Nephron progenitor cell (in vitro differentiated cells): ENCODE results near the gene PIWIL4.

ENCODE experiments used
- DNase-seq: peaks from one replicate; pipeline ENCODE4 v3.0.0; 2021
- H3K27ac Mint-ChIP-seq: 2 replicates; pipeline ENCODE4 v1.8.0; 2021; ENCODE audit warnings: mild to moderate bottlenecking, moderate library complexity, mixed read lengths
- H3K27me3 Mint-ChIP-seq: 2 replicates; pipeline ENCODE4 v1.8.0; 2021; ENCODE audit warnings: mild to moderate bottlenecking, low read depth, mixed read lengths; ENCODE audit not compliant: poor library complexity
- H3K36me3 Mint-ChIP-seq: 2 replicates; pipeline ENCODE4 v1.8.0; 2021; ENCODE audit warnings: low read depth, mixed read lengths
- H3K4me1 Mint-ChIP-seq: 2 replicates; pipeline ENCODE4 v1.8.0; 2021; ENCODE audit warnings: mixed read lengths
- H3K4me3 Mint-ChIP-seq: 2 replicates; pipeline ENCODE4 v1.8.0; 2021; ENCODE audit warnings: mild to moderate bottlenecking, moderate library complexity, mixed read lengths
- H3K9me3 Mint-ChIP-seq: 2 replicates; pipeline ENCODE4 v1.8.0; 2021; ENCODE audit warnings: mild to moderate bottlenecking, moderate library complexity, mixed read lengths
- TF ChIP-seq, protein P1 (sequence below): fragments of 200-600 bp; sonication (generic); IDR thresholded peaks from 2 replicates; pipeline ENCODE4 v1.5.0; 2021; ENCODE audit warnings: antibody characterized with exemption

The PIWIL4 gene

DNA sequence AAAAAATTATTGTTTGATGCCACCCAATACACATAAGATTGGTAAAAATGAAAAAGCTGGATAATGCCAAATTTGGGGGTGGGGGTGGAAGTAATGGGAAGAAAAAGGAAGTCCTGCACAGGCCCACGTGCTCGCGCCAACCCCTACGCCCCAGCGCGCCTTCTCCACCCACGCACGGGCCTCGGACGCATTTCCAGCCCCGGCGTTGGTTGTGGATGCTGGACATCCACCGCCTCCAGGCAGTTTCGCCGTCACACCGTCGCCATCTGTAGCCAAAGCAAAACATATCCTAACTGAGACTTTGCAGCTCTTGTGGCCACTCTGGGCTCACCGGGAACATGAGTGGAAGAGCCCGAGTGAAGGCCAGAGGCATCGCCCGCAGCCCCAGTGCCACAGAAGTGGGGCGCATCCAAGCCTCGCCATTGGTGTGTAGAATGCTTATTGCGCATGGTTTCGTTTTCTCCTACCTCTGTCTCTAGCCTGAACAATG lies at the start of gene PIWIL4:
TSS of gene PIWIL4 (plus strand) at position 188 of the 490 bp plus-strand sequence. CDS start at position 339, 151 bp downstream.
- DNase-seq, result no peak
- Mint-ChIP-seq H3K27me3 (peaks cover 3% of the 10 kb centered on the region), H3K36me3 (no peaks in the 10 kb centered on the region)

DNA sequence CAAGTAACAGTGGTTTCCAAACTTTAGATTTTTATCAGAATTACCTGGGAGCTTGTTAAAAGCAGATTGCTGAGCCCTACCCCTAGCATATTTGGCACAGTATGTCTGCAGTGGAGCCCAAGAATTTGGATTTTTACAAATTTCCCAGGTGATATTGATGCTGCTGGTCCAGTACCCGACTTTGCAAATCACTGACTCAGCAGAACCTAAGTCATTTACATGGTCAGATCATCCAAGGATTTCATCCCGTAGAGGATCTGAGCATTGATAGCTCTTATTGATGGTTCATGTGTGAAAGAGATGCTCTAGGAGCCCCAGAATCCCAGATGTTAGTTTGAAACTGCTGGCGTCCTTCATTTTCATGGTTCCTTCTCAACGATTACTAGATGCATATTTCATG lies 48.9 kb upstream of the PIWIL4 start:
- Mint-ChIP-seq H3K9me3 (no peaks in the 10 kb centered on the region), H3K36me3 (no peaks in the 10 kb centered on the region), H3K27ac (no peak overlapping the region), H3K4me1 (no peaks in the 10 kb centered on the region), H3K27me3 (peaks cover 42% of the 10 kb centered on the region), H3K4me3 (no peak overlapping the region)
- no peak for DNase-seq
- TF ChIP-seq, protein P1, sequence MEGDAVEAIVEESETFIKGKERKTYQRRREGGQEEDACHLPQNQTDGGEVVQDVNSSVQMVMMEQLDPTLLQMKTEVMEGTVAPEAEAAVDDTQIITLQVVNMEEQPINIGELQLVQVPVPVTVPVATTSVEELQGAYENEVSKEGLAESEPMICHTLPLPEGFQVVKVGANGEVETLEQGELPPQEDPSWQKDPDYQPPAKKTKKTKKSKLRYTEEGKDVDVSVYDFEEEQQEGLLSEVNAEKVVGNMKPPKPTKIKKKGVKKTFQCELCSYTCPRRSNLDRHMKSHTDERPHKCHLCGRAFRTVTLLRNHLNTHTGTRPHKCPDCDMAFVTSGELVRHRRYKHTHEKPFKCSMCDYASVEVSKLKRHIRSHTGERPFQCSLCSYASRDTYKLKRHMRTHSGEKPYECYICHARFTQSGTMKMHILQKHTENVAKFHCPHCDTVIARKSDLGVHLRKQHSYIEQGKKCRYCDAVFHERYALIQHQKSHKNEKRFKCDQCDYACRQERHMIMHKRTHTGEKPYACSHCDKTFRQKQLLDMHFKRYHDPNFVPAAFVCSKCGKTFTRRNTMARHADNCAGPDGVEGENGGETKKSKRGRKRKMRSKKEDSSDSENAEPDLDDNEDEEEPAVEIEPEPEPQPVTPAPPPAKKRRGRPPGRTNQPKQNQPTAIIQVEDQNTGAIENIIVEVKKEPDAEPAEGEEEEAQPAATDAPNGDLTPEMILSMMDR, result no peak

More for the DNA sequence above, at the start of gene PIWIL4:
- TF ChIP-seq, protein P1, result no peak
- no peak within 1 kb of the TSS for H3K4me3 Mint-ChIP-seq
- peaks cover 1% of the 10 kb centered on the region for H3K9me3 Mint-ChIP-seq
- H3K27ac Mint-ChIP-seq, result no peak within 1 kb of the TSS
- peaks cover 9% of the 10 kb centered on the region for H3K4me1 Mint-ChIP-seq

DNA sequence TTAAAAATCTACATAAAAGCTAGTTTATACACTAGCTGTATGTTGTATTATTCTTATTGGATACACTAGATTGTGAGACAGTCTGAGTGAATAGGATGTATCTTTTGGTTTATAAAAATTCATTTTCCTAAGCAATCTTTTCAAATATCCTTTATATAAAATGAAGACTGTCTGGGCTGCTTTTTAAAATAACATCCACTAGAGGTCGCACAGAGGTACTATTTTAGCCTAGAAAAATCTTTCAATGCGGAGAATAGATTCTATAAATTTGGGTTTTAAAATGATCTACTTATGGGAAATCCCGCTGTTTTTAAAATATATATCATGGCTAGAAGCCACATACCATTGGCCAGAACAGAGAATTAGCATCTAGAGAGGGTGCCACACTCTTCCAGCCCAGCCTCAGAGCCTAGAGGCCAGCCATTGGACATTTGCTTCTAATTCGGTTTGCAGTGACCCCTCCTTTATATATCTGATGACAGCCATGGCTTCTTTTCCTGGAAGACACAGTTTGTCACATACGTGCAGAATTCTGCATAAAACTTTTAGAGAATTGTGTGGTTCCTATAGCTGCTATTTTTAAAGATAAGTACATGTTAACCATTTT lies 47.6 kb upstream of the PIWIL4 start:
- Mint-ChIP-seq H3K27me3 (peaks cover 32% of the 10 kb centered on the region), H3K36me3 (no peaks in the 10 kb centered on the region), H3K4me3 (no peak overlapping the region), H3K9me3 (no peaks in the 10 kb centered on the region), H3K27ac (no peak overlapping the region), H3K4me1 (no peaks in the 10 kb centered on the region)
- DNase-seq, result no peak
- TF ChIP-seq, protein P1, result peak; percentile 65

DNA sequence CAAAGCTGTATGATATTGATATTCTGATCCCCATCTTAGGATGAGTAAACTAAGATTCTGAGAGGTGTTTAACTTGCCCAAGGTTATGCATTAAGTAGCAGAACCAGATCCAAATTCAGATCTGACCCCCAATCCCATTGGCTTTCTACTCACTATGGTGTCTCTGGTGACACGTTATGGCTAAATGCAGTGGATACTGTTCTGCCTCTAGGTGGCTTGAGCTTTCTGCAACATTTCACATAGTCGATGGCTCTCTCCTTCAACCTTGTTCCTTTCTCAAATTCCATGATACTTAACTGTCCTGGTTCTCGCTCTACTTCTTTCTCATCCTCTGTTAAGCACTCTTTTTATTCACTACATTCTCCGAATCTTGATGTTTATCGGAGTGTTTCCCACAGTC lies 45.5 kb upstream of the PIWIL4 start:
- Mint-ChIP-seq H3K27me3 (peaks cover 14% of the 10 kb centered on the region), H3K27ac (no peak overlapping the region), H3K9me3 (no peaks in the 10 kb centered on the region), H3K36me3 (no peaks in the 10 kb centered on the region), H3K4me1 (peaks cover 6% of the 10 kb centered on the region), H3K4me3 (no peak overlapping the region)
- DNase-seq, result no peak
- TF ChIP-seq, protein P1, result peak; percentile 15

DNA sequence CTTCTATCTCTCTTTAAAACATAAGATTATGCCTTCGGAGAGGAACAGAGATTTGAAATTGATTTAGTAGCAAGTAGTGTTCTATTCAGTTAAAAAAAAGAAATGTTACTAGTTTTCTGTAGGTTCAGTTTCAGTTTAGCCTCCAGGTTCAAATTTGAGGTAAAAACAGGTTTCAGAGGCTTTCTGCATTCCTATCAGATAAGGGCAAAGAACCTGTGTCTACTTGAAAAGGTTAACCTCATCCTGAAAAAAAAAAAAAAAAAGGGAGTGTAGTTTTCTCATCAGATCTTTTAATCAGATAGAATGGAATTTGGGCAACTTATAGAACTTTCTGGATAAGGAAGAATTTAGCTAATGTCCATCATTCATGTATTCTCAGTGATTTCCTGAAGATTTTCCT lies 42.8 kb upstream of the PIWIL4 start:
- Mint-ChIP-seq H3K4me1 (peaks cover 6% of the 10 kb centered on the region), H3K27ac (no peak overlapping the region), H3K4me3 (no peak overlapping the region), H3K36me3 (no peaks in the 10 kb centered on the region), H3K9me3 (no peaks in the 10 kb centered on the region), H3K27me3 (peaks cover 14% of the 10 kb centered on the region)
- DNase-seq, result no peak
- TF ChIP-seq, protein P1, result no peak
